Keratinocyte (primary cell): ENCODE results near the gene ARMC9. TPM values are rescaled to one million over a fixed set of nuclear protein-coding genes. Genes with fewer than 3 reads are reported as not detected.

Experiments used
- DNase-seq: peaks from one replicate; pipeline ENCODE4 v3.0.0-alpha.2; 2011; ENCODE audit warnings: low read depth, missing footprints, low spot score
- FAIRE-seq: peaks from 2 replicates; lab custom pipeline; 2011; peaks lifted over from hg19 to GRCh38; lab: Jason Lieb, UNC
- H2AFZ ChIP-seq: 2 replicates; pipeline ENCODE4 v1.6.0; 2012; ENCODE audit warnings: low read length, control low read depth, inconsistent platforms; ENCODE audit not compliant: control insufficient read depth
- H3K27ac ChIP-seq: 2 replicates; pipeline ENCODE4 v1.5.1; 2011; ENCODE audit warnings: low read length; ENCODE audit not compliant: control insufficient read depth, insufficient read depth
- H3K27me3 ChIP-seq: 3 replicates; pipeline ENCODE4 v1.6.0; 2011; ENCODE audit warnings: low read length; ENCODE audit not compliant: control insufficient read depth, insufficient read depth; ENCODE audit errors: extremely low read depth
- H3K36me3 ChIP-seq, 2 experiments: 2 replicates in 1 of 2; 3 replicates in 1 of 2; pipeline ENCODE4 v1.5.1; 2011; ENCODE audit warnings: low read length in 2 of 2, mild to moderate bottlenecking in 1 of 2; ENCODE audit not compliant: control insufficient read depth in 2 of 2, insufficient read depth in 2 of 2; ENCODE audit errors: extremely low read depth in 1 of 2
- H3K4me1 ChIP-seq: 3 replicates; pipeline ENCODE4 v1.5.1; 2011; ENCODE audit warnings: low read length; ENCODE audit not compliant: control insufficient read depth, insufficient read depth; ENCODE audit errors: extremely low read depth
- H3K4me2 ChIP-seq: 3 replicates; pipeline ENCODE4 v1.6.0; 2011; ENCODE audit warnings: low read depth, low read length; ENCODE audit not compliant: control insufficient read depth, insufficient read depth; ENCODE audit errors: extremely low read depth
- H3K4me3 ChIP-seq, 3 experiments: fragments of 200-600 bp in 1 of 3; sonication (generic) in 1 of 3; 2 replicates in 2 of 3; 3 replicates in 1 of 3; pipeline ENCODE4 v1.5.1; 2011 to 2016; ENCODE audit warnings: low read length in 3 of 3, mild to moderate bottlenecking in 3 of 3, control low read depth in 2 of 3, inconsistent platforms in 1 of 3, low read depth in 1 of 3, mixed read lengths in 1 of 3, mixed run types in 1 of 3, moderate library complexity in 1 of 3; ENCODE audit not compliant: control insufficient read depth in 2 of 3, insufficient read depth in 2 of 3; ENCODE audit errors: extremely low read depth in 1 of 3
- H3K79me2 ChIP-seq: 2 replicates; pipeline ENCODE4 v1.6.0; 2012; ENCODE audit warnings: low read length; ENCODE audit not compliant: control insufficient read depth, insufficient read depth
- H3K9ac ChIP-seq: 3 replicates; pipeline ENCODE4 v1.6.0; 2011; ENCODE audit warnings: low read length; ENCODE audit not compliant: control insufficient read depth, insufficient read depth; ENCODE audit errors: extremely low read depth
- H3K9me1 ChIP-seq: 3 replicates; pipeline ENCODE4 v1.6.0; 2011; ENCODE audit warnings: low read length; ENCODE audit not compliant: control insufficient read depth, insufficient read depth; ENCODE audit errors: extremely low read depth
- H3K9me3 ChIP-seq: 2 replicates; pipeline ENCODE4 v1.5.1; 2012; ENCODE audit warnings: low read depth, low read length; ENCODE audit not compliant: control insufficient read depth
- H4K20me1 ChIP-seq: 3 replicates; pipeline ENCODE4 v1.6.0; 2011; ENCODE audit warnings: low read length; ENCODE audit not compliant: control insufficient read depth, insufficient read depth; ENCODE audit errors: extremely low read depth
- EZH2 ChIP-seq: IDR thresholded peaks from one replicate; pipeline ENCODE4 v1.6.1; 2012; ENCODE audit warnings: inconsistent platforms, mild to moderate bottlenecking, low read length, moderate library complexity
- dilution Hi-C: fragments of 300-500 bp; cut with MboI; formaldehyde crosslinking; loops from one replicate; pipeline ENCODE4 v1.7.0; 2020; ENCODE audit warnings: low sequenced_read_pairs; ENCODE audit not compliant: extremely low pct_ligation_motif_present
- polyA plus RNA-seq, 5 experiments: library from polyadenylated mRNA; depleted of rRNA in 3 of 5; stranded (reverse) in 3 of 5; stranded (forward) in 1 of 5; unstranded in 1 of 5; fragments of >200 nt; gene quantifications; 1 replicate in 1 of 5; 2 replicates in 3 of 5; 3 replicates in 1 of 5; pipeline versions ENCODE4 v1.2.1 to v1.2.3, GENCODE V29; 2011 to 2012; ENCODE audit warnings: missing spikeins in 2 of 5, low read depth in 1 of 5, low replicate concordance in 1 of 5
- TF ChIP-seq, protein P1 (sequence below), 3 experiments: IDR thresholded peaks in 1 of 3; conservative IDR thresholded peaks in 1 of 3; optimal IDR thresholded peaks in 1 of 3; 2 replicates in 2 of 3; 3 replicates in 1 of 3; pipeline versions ENCODE3 to v1.5.1; 2011; ENCODE audit warnings: low read length in 3 of 3, mild to moderate bottlenecking in 3 of 3, moderate library complexity in 2 of 3, control low read depth in 1 of 3, inconsistent platforms in 1 of 3; ENCODE audit not compliant: insufficient read depth in 2 of 3; ENCODE audit errors: extremely low read depth in 1 of 3

ARMC9 gene
- polyA plus RNA-seq, 1 donor (not counting 4 experiments of a cell fraction or from before 2014, with no cell fraction given), result 16.2 TPM

DNA sequence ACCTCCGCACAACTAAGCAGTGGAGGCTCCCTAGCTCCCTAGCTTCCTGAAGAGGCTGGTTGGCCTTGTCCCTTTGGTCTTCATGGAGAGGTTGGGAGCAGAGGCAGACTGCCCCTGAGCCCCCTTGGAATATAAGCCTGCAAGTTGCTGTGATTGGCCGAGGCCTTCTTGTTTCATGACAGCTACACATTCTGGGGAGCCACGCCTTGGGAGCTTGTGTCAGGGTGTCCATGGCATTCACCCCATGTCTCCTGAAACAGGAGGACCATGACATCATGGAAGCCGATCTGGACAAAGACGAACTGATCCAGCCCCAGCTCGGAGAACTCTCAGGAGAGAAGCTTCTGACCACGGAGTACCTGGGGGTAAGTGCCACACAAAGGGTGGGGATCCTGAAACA, 133.1 kb downstream of the ARMC9 start:
- no peak overlapping the region for H3K4me3 ChIP-seq
- H3K27ac ChIP-seq, result no peak overlapping the region
- no peak overlapping the region for H2AFZ ChIP-seq
- dilution Hi-C loops, result no loop called here
- no peak overlapping the region for H3K4me2 ChIP-seq
- H3K9ac ChIP-seq, result no peak overlapping the region
- H3K9me3 ChIP-seq, result no peaks in the 10 kb centered on the region
- no peak for TF ChIP-seq EZH2
- TF ChIP-seq, protein P1, sequence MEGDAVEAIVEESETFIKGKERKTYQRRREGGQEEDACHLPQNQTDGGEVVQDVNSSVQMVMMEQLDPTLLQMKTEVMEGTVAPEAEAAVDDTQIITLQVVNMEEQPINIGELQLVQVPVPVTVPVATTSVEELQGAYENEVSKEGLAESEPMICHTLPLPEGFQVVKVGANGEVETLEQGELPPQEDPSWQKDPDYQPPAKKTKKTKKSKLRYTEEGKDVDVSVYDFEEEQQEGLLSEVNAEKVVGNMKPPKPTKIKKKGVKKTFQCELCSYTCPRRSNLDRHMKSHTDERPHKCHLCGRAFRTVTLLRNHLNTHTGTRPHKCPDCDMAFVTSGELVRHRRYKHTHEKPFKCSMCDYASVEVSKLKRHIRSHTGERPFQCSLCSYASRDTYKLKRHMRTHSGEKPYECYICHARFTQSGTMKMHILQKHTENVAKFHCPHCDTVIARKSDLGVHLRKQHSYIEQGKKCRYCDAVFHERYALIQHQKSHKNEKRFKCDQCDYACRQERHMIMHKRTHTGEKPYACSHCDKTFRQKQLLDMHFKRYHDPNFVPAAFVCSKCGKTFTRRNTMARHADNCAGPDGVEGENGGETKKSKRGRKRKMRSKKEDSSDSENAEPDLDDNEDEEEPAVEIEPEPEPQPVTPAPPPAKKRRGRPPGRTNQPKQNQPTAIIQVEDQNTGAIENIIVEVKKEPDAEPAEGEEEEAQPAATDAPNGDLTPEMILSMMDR (optimal IDR thresholded peaks at IDR 0.05 in 1 of 3, IDR thresholded peaks at IDR 0.05 in 1 of 3, conservative IDR thresholded peaks at IDR 0.05 in 1 of 3; ENCODE audit: extremely low read depth in 1 of 3, insufficient read depth in 2 of 3, low read length in 3 of 3), result no peak
- H3K27me3 ChIP-seq, result no peaks in the 10 kb centered on the region
- H4K20me1 ChIP-seq, result no peaks in the 10 kb centered on the region
- DNase-seq, result no peak
- no peaks in the 10 kb centered on the region for H3K79me2 ChIP-seq
- peaks cover 0 to 2% of the 10 kb centered on the region in 2 experiments for H3K36me3 ChIP-seq
- no peaks in the 10 kb centered on the region for H3K9me1 ChIP-seq
- no peak for FAIRE-seq
- H3K4me1 ChIP-seq, result peaks cover 6% of the 10 kb centered on the region

GRCh38 chr2:231332388-231332787, 134.0 kb downstream of the ARMC9 start:
- no peaks in the 10 kb centered on the region for H3K27me3 ChIP-seq
- peaks cover 6% of the 10 kb centered on the region for H3K4me1 ChIP-seq
- H3K79me2 ChIP-seq, result no peaks in the 10 kb centered on the region
- FAIRE-seq, result no peak
- no peaks in the 10 kb centered on the region for H3K9me1 ChIP-seq
- dilution Hi-C loops, result no loop called here
- H3K27ac ChIP-seq, result no peak overlapping the region
- H3K36me3 ChIP-seq, result peaks cover 0 to 2% of the 10 kb centered on the region in 2 experiments
- no peak overlapping the region for H3K9ac ChIP-seq
- no peaks in the 10 kb centered on the region for H4K20me1 ChIP-seq
- no peak for TF ChIP-seq EZH2
- TF ChIP-seq, protein P1 (optimal IDR thresholded peaks at IDR 0.05 in 1 of 3, IDR thresholded peaks at IDR 0.05 in 1 of 3, conservative IDR thresholded peaks at IDR 0.05 in 1 of 3; ENCODE audit: extremely low read depth in 1 of 3, insufficient read depth in 2 of 3, low read length in 3 of 3), result no peak
- H3K9me3 ChIP-seq, result no peaks in the 10 kb centered on the region
- no peak for DNase-seq
- no peak overlapping the region for H2AFZ ChIP-seq
- no peak overlapping the region for H3K4me3 ChIP-seq
- no peak overlapping the region for H3K4me2 ChIP-seq
